Breast epithelium (tissue), 3 donors: ENCODE data around the gene GPR148.

Experiments
- CTCF ChIP-seq, 3 donors: fragments of 450-650 bp; IDR thresholded peaks; one replicate each; pipeline ENCODE4 v1.5.1; 2016 to 2017; ENCODE audit warnings: antibody characterized with exemption in 3 of 3, mild to moderate bottlenecking in 3 of 3, moderate library complexity in 3 of 3
- POLR2A ChIP-seq: fragments of 450-650 bp; IDR thresholded peaks from one replicate; pipeline ENCODE4 v1.6.1; 2016; ENCODE audit warnings: antibody characterized with exemption, mild to moderate bottlenecking, moderate library complexity
- POLR2AphosphoS5 ChIP-seq, 3 donors: sonication (generic); formaldehyde crosslinking; IDR thresholded peaks; one replicate each; pipeline ENCODE4 v1.6.1; 2017; ENCODE audit warnings: antibody characterized with exemption in 3 of 3

GRCh38 chr2:130736487-130736886, 7.6 kb downstream of the GPR148 start:
- TF ChIP-seq POLR2A: no peak
- TF ChIP-seq CTCF (IDR thresholded peaks at IDR 0.05): no peak
- TF ChIP-seq POLR2AphosphoS5 (IDR thresholded peaks at IDR 0.05): no peak
